K562 (cell line): ENCODE results near the gene DNAJC12. TPM values are rescaled to one million over a fixed set of nuclear protein-coding genes. Genes with fewer than 3 reads are reported as not detected.

Source experiments
- ATAC-seq: fragments of 200-7000 bp; cut with Tn5 transposase; 3 replicates; pipeline ENCODE4 v1.9.1; 2020; ENCODE audit warnings: moderate library complexity
- BruUV-seq: library from RNA; stranded (reverse); fragments of 400-500 nt; replicated peaks from 2 replicates; lab custom pipeline; 2021; lab: Mats Ljungman, UMichigan
- CTCF ChIA-PET: fragments of 300-600 bp; formaldehyde crosslinking; extraction: SDS; loops from one replicate; lab custom pipeline; 2021; ENCODE audit warnings: low intra/inter-chr PET ratio; lab: Yijun Ruan, JAX
- POLR2A ChIA-PET: fragments of 300-600, 350-650 bp; sonication (Branson Sonifier 250); formaldehyde crosslinking; extraction: SDS; loops from one replicate; lab custom pipeline; 2021; ENCODE audit warnings: antibody characterized with exemption, inconsistent platforms; lab: Yijun Ruan, JAX
- DNase-seq, 4 experiments: peaks; one replicate each; pipeline versions ENCODE4 v3.0.0 to v3.0.0-alpha.2; 2011 to 2018; ENCODE audit warnings: low spot score in 3 of 4, mixed read lengths in 3 of 4; ENCODE audit errors: extremely low read depth in 1 of 4
- FAIRE-seq: peaks from 2 replicates; lab custom pipeline; 2011; peaks lifted over from hg19 to GRCh38; lab: Jason Lieb, UNC
- H2AFZ ChIP-seq: 2 replicates; pipeline ENCODE4 v1.6.0; 2011; ENCODE audit warnings: low read depth, low read length, control low read depth, inconsistent platforms
- H3K27ac ChIP-seq: fragments of 200-600 bp; 3 replicates; pipeline ENCODE4 v1.8.0; 2011; ENCODE audit warnings: low read depth, mild to moderate bottlenecking, control low read depth, inconsistent platforms, low read length, moderate library complexity, mixed read lengths; ENCODE audit errors: extremely low read depth
- H3K27me3 ChIP-seq, 2 experiments: fragments of 300-600 bp in 1 of 2; 2 replicates in 1 of 2; 3 replicates in 1 of 2; pipeline versions ENCODE4 v1.6.0 to v1.8.0; 2011; ENCODE audit warnings: inconsistent platforms in 2 of 2, low read length in 2 of 2, mild to moderate bottlenecking in 1 of 2, mixed read lengths in 1 of 2, moderate library complexity in 1 of 2; ENCODE audit not compliant: control insufficient read depth in 2 of 2, insufficient read depth in 2 of 2
- H3K36me3 ChIP-seq: fragments of 300-600 bp; 3 replicates; pipeline ENCODE4 v1.8.0; 2011; ENCODE audit warnings: mild to moderate bottlenecking, low read length, inconsistent platforms; ENCODE audit not compliant: control insufficient read depth, insufficient read depth
- H3K4me1 ChIP-seq, 2 experiments: fragments of 200-600 bp in 1 of 2; replicated peaks in 1 of 2; 2 replicates in 1 of 2; 3 replicates in 1 of 2; pipeline versions ENCODE4 v1.5.1 to v1.8.0; 2011; ENCODE audit warnings: inconsistent platforms in 2 of 2, low read length in 2 of 2, mild to moderate bottlenecking in 1 of 2, mixed read lengths in 1 of 2, moderate library complexity in 1 of 2; ENCODE audit not compliant: control insufficient read depth in 2 of 2, insufficient read depth in 2 of 2
- H3K4me2 ChIP-seq: 2 replicates; pipeline ENCODE4 v1.6.1; 2011; ENCODE audit warnings: low read length, control low read depth, inconsistent platforms, mixed read lengths; ENCODE audit not compliant: insufficient read depth
- H3K4me3 ChIP-seq: fragments of 200-600 bp; sonication (generic), shearing (Covaris generic); 2 replicates; pipeline ENCODE4 v1.5.1; 2016; ENCODE audit warnings: control low read depth, inconsistent platforms
- H3K79me2 ChIP-seq: fragments of 200-600 bp; 3 replicates; pipeline ENCODE4 v1.8.0; 2011; ENCODE audit warnings: low read length, inconsistent platforms; ENCODE audit not compliant: control insufficient read depth, insufficient read depth
- H3K9ac ChIP-seq, 2 experiments: 2 replicates each; pipeline versions ENCODE4 v1.6.0 to v1.6.1; 2011; ENCODE audit warnings: low read depth in 2 of 2, low read length in 2 of 2, control low read depth in 1 of 2, inconsistent platforms in 1 of 2, mild to moderate bottlenecking in 1 of 2, mixed read lengths in 1 of 2; ENCODE audit not compliant: insufficient read depth in 1 of 2
- H3K9me1 ChIP-seq: one replicate; pipeline ENCODE4 v1.6.0; 2011; ENCODE audit warnings: inconsistent platforms, mild to moderate bottlenecking, low read length, moderate library complexity; ENCODE audit not compliant: control insufficient read depth, insufficient read depth
- H3K9me3 ChIP-seq: replicated peaks from 2 replicates; pipeline ENCODE4 v1.5.1; 2011; ENCODE audit warnings: low read depth, low read length, inconsistent platforms; ENCODE audit not compliant: control insufficient read depth, insufficient read depth
- H4K20me1 ChIP-seq: replicated peaks from 2 replicates; pipeline ENCODE4 v1.6.1; 2011; ENCODE audit warnings: low read length, inconsistent platforms, mixed read lengths; ENCODE audit not compliant: control insufficient read depth, insufficient read depth
- CEBPG ChIP-seq, 3 experiments: fragments of 200-800 bp in 1 of 3; sonication (Bioruptor generic) in 1 of 3; sonication (generic) in 1 of 3; formaldehyde crosslinking in 1 of 3; IDR thresholded peaks in 2 of 3; conservative IDR thresholded peaks in 1 of 3; 2 replicates each; pipeline versions ENCODE4 v1.6.1 to v1.8.0; 2016 to 2022; ENCODE audit warnings: missing compliant biosample characterization in 2 of 3, missing genetic modification characterization in 2 of 3, mild to moderate bottlenecking in 1 of 3, missing genetic modification reagents in 1 of 3
- MAFK ChIP-seq: IDR thresholded peaks from 2 replicates; pipeline ENCODE4 v1.6.1; 2011; ENCODE audit warnings: low read length, improper control_type of control experiment
- POLR2B ChIP-seq: fragments of 450-650 bp; IDR thresholded peaks from 2 replicates; pipeline ENCODE4 v1.6.1; 2018; ENCODE audit warnings: low read depth; ENCODE audit not compliant: partially characterized antibody
- RFX7 ChIP-seq: fragments of 250-450 bp; sonication (Bioruptor Pico); IDR thresholded peaks from 2 replicates; pipeline ENCODE4 v1.5.1; 2021; ENCODE audit warnings: mild to moderate bottlenecking
- WGBS: fragments of 100-300 bp; shearing (Covaris generic); methylation state at CpG from one replicate; pipeline ENCODE4 v1.1.6; 2016; ENCODE audit warnings: low coverage, mixed read lengths; ENCODE audit not compliant: insufficient coverage; ENCODE audit errors: missing lambda C conversion rate; 5-methylcytosine and 5-hydroxymethylcytosine counted together
- in situ Hi-C: fragments of 300-500 bp; cut with MboI; formaldehyde crosslinking; loops from 4 replicates; pipeline ENCODE4 v1.15.0; 2018; ENCODE audit warnings: inconsistent platforms, mixed read lengths
- intact Hi-C: fragments of 100-400 bp; cut with micrococcal nuclease; formaldehyde crosslinking; loops from 2 replicates; pipeline ENCODE4 v1.14.2; 2022
- polyA plus RNA-seq, 8 experiments: library from polyadenylated mRNA; depleted of rRNA in 4 of 8; stranded (reverse) in 5 of 8; unstranded in 3 of 8; fragments of >200 nt; fragmentation: Nextera tagmentation in 2 of 8; fragmentation: Illumina TruSeq in 1 of 8; extraction: Ambion mirVana in 2 of 8; extraction: Trizol in 1 of 8; gene quantifications; 2 replicates each; pipeline versions ENCODE4 v1.2.1 to v1.2.3, GENCODE V29; 2011 to 2014; ENCODE audit warnings: inconsistent platforms in 1 of 8, missing spikeins in 1 of 8
- total RNA-seq, 7 experiments: library from RNA; depleted of rRNA in 6 of 7; stranded (reverse); fragments of >200 nt in 6 of 7; fragmentation: Illumina TruSeq in 2 of 7; extraction: Trizol in 2 of 7; gene quantifications; 2 replicates each; pipeline versions ENCODE4 v1.2.1 to v1.2.3, GENCODE V29; 2011 to 2021; ENCODE audit warnings: low replicate concordance in 1 of 7
- TF ChIP-seq, protein P1 (sequence below): fragments of 250-450 bp; sonication (Bioruptor Pico); IDR thresholded peaks from 2 replicates; pipeline ENCODE4 v1.8.0; 2021; ENCODE audit warnings: mild to moderate bottlenecking, moderate library complexity

DNAJC12 gene
- total and polyA plus RNA-seq, 9 of the 15 experiments (the other 6 are each of a cell fraction or from before 2014, with no cell fraction given) = 7.4 to 95.9 (median 68.5) TPM

DNA sequence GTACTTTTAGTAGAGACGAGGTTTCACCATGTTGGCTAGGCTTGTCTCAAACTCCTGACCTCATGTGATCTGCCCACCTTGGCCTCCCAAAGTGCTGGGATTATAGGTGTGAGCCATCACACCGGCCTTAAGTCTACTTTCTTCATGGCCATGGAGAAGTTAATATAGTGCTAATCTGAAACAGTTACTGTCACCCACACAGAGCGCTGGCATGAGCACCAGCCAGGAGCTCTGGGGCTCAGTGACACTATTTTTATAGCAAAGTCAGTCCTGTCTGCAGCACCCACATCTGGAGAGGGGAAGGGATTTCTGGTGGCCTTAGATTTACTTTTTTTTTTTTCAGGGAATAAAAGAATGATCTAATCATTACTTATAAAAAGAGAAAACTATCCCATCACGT is 21.3 kb downstream of the DNAJC12 start:
- in situ Hi-C loops = no loop called here

More for the DNA sequence above, 21.3 kb downstream of the DNAJC12 start:
- H3K9me3 ChIP-seq = no peaks in the 10 kb centered on the region
- H3K9me1 ChIP-seq = no peaks in the 10 kb centered on the region
- H3K4me1 ChIP-seq = no peaks in the 10 kb centered on the region; a peak in 2 of 5 replicates
- POLR2A ChIA-PET = interaction anchor here (0.5 kb wide), 2 partner anchors 418 to 1098 kb away, joined by 3 read pairs; no protein-coding TSS in a partner anchor
- H3K79me2 ChIP-seq = no peaks in the 10 kb centered on the region; the same call in 1 of the 3 replicates
- H4K20me1 ChIP-seq = no peaks in the 10 kb centered on the region
- no peak overlapping the region for H3K9ac ChIP-seq
- ATAC-seq (peak; percentile 19; the same call in 2 of the 3 replicates), DNase-seq (no peak), FAIRE-seq (no peak)
- BruUV-seq = no TSS peak
- H3K4me3 ChIP-seq = no peak overlapping the region
- 44% methylated on average over 4 of the region's 4 CpGs for WGBS
- H3K4me2 ChIP-seq = no peak overlapping the region
- H2AFZ ChIP-seq = no peak overlapping the region
- H3K27ac ChIP-seq = no peak overlapping the region
- CTCF ChIA-PET = no interaction called here
- no peaks in the 10 kb centered on the region for H3K36me3 ChIP-seq
- intact Hi-C loops = no loop called here
- TF ChIP-seq, protein P1, sequence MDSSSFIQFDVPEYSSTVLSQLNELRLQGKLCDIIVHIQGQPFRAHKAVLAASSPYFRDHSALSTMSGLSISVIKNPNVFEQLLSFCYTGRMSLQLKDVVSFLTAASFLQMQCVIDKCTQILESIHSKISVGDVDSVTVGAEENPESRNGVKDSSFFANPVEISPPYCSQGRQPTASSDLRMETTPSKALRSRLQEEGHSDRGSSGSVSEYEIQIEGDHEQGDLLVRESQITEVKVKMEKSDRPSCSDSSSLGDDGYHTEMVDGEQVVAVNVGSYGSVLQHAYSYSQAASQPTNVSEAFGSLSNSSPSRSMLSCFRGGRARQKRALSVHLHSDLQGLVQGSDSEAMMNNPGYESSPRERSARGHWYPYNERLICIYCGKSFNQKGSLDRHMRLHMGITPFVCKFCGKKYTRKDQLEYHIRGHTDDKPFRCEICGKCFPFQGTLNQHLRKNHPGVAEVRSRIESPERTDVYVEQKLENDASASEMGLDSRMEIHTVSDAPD (CRISPR knock-in tag) = no peak
- no peak for TF ChIP-seq MAFK
- TF ChIP-seq CEBPG (CRISPR knock-in tag; IDR thresholded peaks at IDR 0.05) = no peak
- no peak for TF ChIP-seq CEBPG (tag; conservative IDR thresholded peaks at IDR 0.05 in 1 of 2, IDR thresholded peaks at IDR 0.05 in 1 of 2)
- no peak for TF ChIP-seq POLR2B
- no peak for TF ChIP-seq RFX7 (CRISPR knock-in tag)
- H3K27me3 ChIP-seq = no peaks in the 10 kb centered on the region
